ENCODE results near the gene FGFR3.

- TF ChIP-seq, protein P1, sequence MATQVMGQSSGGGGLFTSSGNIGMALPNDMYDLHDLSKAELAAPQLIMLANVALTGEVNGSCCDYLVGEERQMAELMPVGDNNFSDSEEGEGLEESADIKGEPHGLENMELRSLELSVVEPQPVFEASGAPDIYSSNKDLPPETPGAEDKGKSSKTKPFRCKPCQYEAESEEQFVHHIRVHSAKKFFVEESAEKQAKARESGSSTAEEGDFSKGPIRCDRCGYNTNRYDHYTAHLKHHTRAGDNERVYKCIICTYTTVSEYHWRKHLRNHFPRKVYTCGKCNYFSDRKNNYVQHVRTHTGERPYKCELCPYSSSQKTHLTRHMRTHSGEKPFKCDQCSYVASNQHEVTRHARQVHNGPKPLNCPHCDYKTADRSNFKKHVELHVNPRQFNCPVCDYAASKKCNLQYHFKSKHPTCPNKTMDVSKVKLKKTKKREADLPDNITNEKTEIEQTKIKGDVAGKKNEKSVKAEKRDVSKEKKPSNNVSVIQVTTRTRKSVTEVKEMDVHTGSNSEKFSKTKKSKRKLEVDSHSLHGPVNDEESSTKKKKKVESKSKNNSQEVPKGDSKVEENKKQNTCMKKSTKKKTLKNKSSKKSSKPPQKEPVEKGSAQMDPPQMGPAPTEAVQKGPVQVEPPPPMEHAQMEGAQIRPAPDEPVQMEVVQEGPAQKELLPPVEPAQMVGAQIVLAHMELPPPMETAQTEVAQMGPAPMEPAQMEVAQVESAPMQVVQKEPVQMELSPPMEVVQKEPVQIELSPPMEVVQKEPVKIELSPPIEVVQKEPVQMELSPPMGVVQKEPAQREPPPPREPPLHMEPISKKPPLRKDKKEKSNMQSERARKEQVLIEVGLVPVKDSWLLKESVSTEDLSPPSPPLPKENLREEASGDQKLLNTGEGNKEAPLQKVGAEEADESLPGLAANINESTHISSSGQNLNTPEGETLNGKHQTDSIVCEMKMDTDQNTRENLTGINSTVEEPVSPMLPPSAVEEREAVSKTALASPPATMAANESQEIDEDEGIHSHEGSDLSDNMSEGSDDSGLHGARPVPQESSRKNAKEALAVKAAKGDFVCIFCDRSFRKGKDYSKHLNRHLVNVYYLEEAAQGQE (IDR thresholded peaks at IDR 0.05; ENCODE audit: insufficient read depth in 1 of 2, low read depth in 2 of 2, low read length in 2 of 2) = no peak
- TF ChIP-seq TAF1 (IDR thresholded peaks at IDR 0.05; ENCODE audit: borderline replicate concordance, insufficient read depth, low read length) (no peak), POLR2AphosphoS5 (IDR thresholded peaks at IDR 0.05; ENCODE audit: low read depth, low read length) (no peak), SIN3A (IDR thresholded peaks at IDR 0.05; ENCODE audit: borderline replicate concordance, insufficient read depth, low read length) (no peak), FOXP2 (optimal IDR thresholded peaks at IDR 0.05; ENCODE audit: borderline replicate concordance, extremely low read depth, extremely low read length, insufficient read depth) (no peak)
Observed at GRCh38 chr4:1788254-1788973, 4.7 kb upstream of the FGFR3 start.

Measured in PFSK-1 (cell line).